H1 (cell line): Measurements from ENCODE around the gene PPP4R4. TPM values are rescaled to one million over a fixed set of nuclear protein-coding genes. Genes with fewer than 3 reads are reported as not detected.

ENCODE experiments used
- CTCF ChIA-PET: fragments of 300-600 bp; sonication (Branson Sonifier 250); formaldehyde crosslinking; loops from one replicate; lab custom pipeline; 2021; ENCODE audit not compliant: partially characterized antibody; lab: Charles Lee
- POLR2A ChIA-PET: fragments of 300-600 bp; sonication (Branson Sonifier 250); formaldehyde crosslinking; loops from one replicate; lab custom pipeline; 2021; ENCODE audit warnings: inconsistent platforms; ENCODE audit not compliant: partially characterized antibody; lab: Charles Lee
- DNase-seq, 2 experiments: peaks; one replicate each; pipeline versions ENCODE4 v3.0.0 to v3.0.0-alpha.2; 2010 to 2022; ENCODE audit warnings: low spot score in 2 of 2, low read depth in 1 of 2, mixed read lengths in 1 of 2
- FAIRE-seq: peaks from 2 replicates; lab custom pipeline; 2011; peaks lifted over from hg19 to GRCh38; lab: Jason Lieb, UNC
- H2AFZ ChIP-seq: 2 replicates; pipeline ENCODE4 v1.8.1; 2012; ENCODE audit warnings: low read length, inconsistent platforms
- H2AK5ac ChIP-seq: 2 replicates; pipeline ENCODE4 v1.6.1; 2013; ENCODE audit warnings: low read depth, low read length
- H2BK120ac ChIP-seq: replicated peaks from 2 replicates; pipeline ENCODE3; 2013; ENCODE audit warnings: low read depth, low read length, inconsistent platforms
- H2BK12ac ChIP-seq: 2 replicates; pipeline ENCODE4 v1.6.1; 2013; ENCODE audit warnings: low read depth, low read length
- H2BK15ac ChIP-seq: 2 replicates; pipeline ENCODE4 v1.6.1; 2013; ENCODE audit warnings: low read length
- H2BK20ac ChIP-seq: 2 replicates; pipeline ENCODE4 v1.6.1; 2013; ENCODE audit warnings: low read length
- H2BK5ac ChIP-seq: 2 replicates; pipeline ENCODE4 v1.6.1; 2013; ENCODE audit warnings: low read depth, low read length
- H3K14ac ChIP-seq: 2 replicates; pipeline ENCODE4 v1.6.1; 2013; ENCODE audit warnings: inconsistent platforms; ENCODE audit not compliant: insufficient read length
- H3K18ac ChIP-seq: 2 replicates; pipeline ENCODE4 v1.6.1; 2013; ENCODE audit warnings: low read length; ENCODE audit errors: extremely low read depth
- H3K23ac ChIP-seq: 2 replicates; pipeline ENCODE4 v1.6.1; 2013; ENCODE audit warnings: inconsistent platforms; ENCODE audit not compliant: insufficient read length
- H3K23me2 ChIP-seq: 2 replicates; pipeline ENCODE4 v1.6.1; 2013; ENCODE audit warnings: low read depth, low read length
- H3K27ac ChIP-seq: 2 replicates; pipeline ENCODE4 v1.6.1; 2011; ENCODE audit warnings: low read depth, low read length, inconsistent platforms
- H3K27me3 ChIP-seq, 4 experiments: replicated peaks in 1 of 4; 1 replicate in 1 of 4; 2 replicates in 3 of 4; pipeline versions ENCODE4 v1.6.1 to v1.8.1; 2011 to 2013; ENCODE audit warnings: low read length in 3 of 4, mild to moderate bottlenecking in 3 of 4, inconsistent platforms in 2 of 4, mixed read lengths in 2 of 4, moderate library complexity in 1 of 4; ENCODE audit not compliant: control insufficient read depth in 3 of 4, insufficient read depth in 3 of 4; ENCODE audit errors: extremely low read depth in 1 of 4
- H3K36me3 ChIP-seq, 4 experiments: 2 replicates each; pipeline versions ENCODE4 v1.6.1 to v1.8.1; 2011 to 2013; ENCODE audit warnings: mild to moderate bottlenecking in 4 of 4, low read length in 3 of 4, moderate library complexity in 2 of 4, control low read depth in 1 of 4, inconsistent platforms in 1 of 4; ENCODE audit not compliant: insufficient read depth in 4 of 4, control insufficient read depth in 2 of 4
- H3K4ac ChIP-seq: replicated peaks from 2 replicates; pipeline ENCODE3; 2013; ENCODE audit warnings: low read length, low read depth, mixed read lengths, inconsistent platforms; ENCODE audit not compliant: insufficient read length
- H3K4me1 ChIP-seq, 4 experiments: replicated peaks in 1 of 4; 1 replicate in 1 of 4; 2 replicates in 3 of 4; pipeline versions ENCODE4 v1.6.1 to v1.8.1; 2011 to 2013; ENCODE audit warnings: low read length in 3 of 4, inconsistent platforms in 2 of 4, mixed read lengths in 1 of 4; ENCODE audit not compliant: insufficient read depth in 4 of 4, control insufficient read depth in 3 of 4
- H3K4me2 ChIP-seq, 2 experiments: 2 replicates each; pipeline versions ENCODE4 v1.6.1 to v1.8.1; 2011 to 2013; ENCODE audit warnings: low read depth in 2 of 2, low read length in 2 of 2, control low read depth in 1 of 2, inconsistent platforms in 1 of 2, mild to moderate bottlenecking in 1 of 2; ENCODE audit not compliant: insufficient read depth in 1 of 2
- H3K4me3 ChIP-seq, 4 experiments: fragments of 200-600, 300-600 bp in 1 of 4; sonication (generic), shearing (Covaris generic), sonication (Bioruptor Twin) in 1 of 4; 2 replicates each; pipeline versions ENCODE4 v1.5.1 to v1.8.1; 2011 to 2016; ENCODE audit warnings: low read length in 4 of 4, low read depth in 3 of 4, control low read depth in 2 of 4, inconsistent platforms in 2 of 4, mild to moderate bottlenecking in 2 of 4, mixed read lengths in 1 of 4, moderate library complexity in 1 of 4; ENCODE audit not compliant: insufficient read depth in 2 of 4; ENCODE audit errors: extremely low read depth in 1 of 4
- H3K56ac ChIP-seq: replicated peaks from 2 replicates; pipeline ENCODE3; 2013; ENCODE audit warnings: low read depth, mild to moderate bottlenecking, mixed read lengths, low read length, inconsistent platforms; ENCODE audit not compliant: insufficient read length
- H3K79me1 ChIP-seq: 2 replicates; pipeline ENCODE4 v1.6.1; 2013; ENCODE audit warnings: low read depth, low read length, control low read depth
- H3K79me2 ChIP-seq, 2 experiments: 2 replicates each; pipeline versions ENCODE4 v1.6.1 to v1.8.1; 2012 to 2013; ENCODE audit warnings: low read length in 2 of 2, mild to moderate bottlenecking in 2 of 2, inconsistent platforms in 1 of 2; ENCODE audit not compliant: insufficient read depth in 2 of 2, control insufficient read depth in 1 of 2
- H3K9ac ChIP-seq, 4 experiments: replicated peaks in 1 of 4; 1 replicate in 1 of 4; 2 replicates in 3 of 4; pipeline versions ENCODE4 v1.6.1 to v1.8.1; 2011 to 2013; ENCODE audit warnings: low read depth in 3 of 4, low read length in 3 of 4, control low read depth in 2 of 4, mild to moderate bottlenecking in 2 of 4, moderate library complexity in 2 of 4, inconsistent platforms in 1 of 4; ENCODE audit errors: extremely low read depth in 1 of 4
- H3K9me3 ChIP-seq, 2 experiments: 2 replicates each; pipeline versions ENCODE4 v1.6.1 to v1.8.1; 2012 to 2013; ENCODE audit warnings: mild to moderate bottlenecking in 2 of 2, moderate library complexity in 2 of 2, control low read depth in 1 of 2, inconsistent platforms in 1 of 2, low read depth in 1 of 2, low read length in 1 of 2, mixed read lengths in 1 of 2; ENCODE audit not compliant: insufficient read depth in 2 of 2
- H4K20me1 ChIP-seq, 2 experiments: replicated peaks in 1 of 2; 2 replicates each; pipeline versions ENCODE3 to v1.8.1; 2011 to 2013; ENCODE audit warnings: inconsistent platforms in 2 of 2, low read length in 2 of 2, mild to moderate bottlenecking in 1 of 2; ENCODE audit not compliant: insufficient read depth in 2 of 2, control insufficient read depth in 1 of 2
- H4K5ac ChIP-seq: 2 replicates; pipeline ENCODE4 v1.6.1; 2013; ENCODE audit warnings: low read length, low read depth, mixed read lengths, inconsistent platforms; ENCODE audit not compliant: insufficient read length
- H4K8ac ChIP-seq: 2 replicates; pipeline ENCODE4 v1.8.0; 2013; ENCODE audit warnings: mild to moderate bottlenecking, moderate library complexity, low read length, inconsistent platforms; ENCODE audit not compliant: insufficient read depth; ENCODE audit errors: extremely low read depth
- H4K91ac ChIP-seq: replicated peaks from 2 replicates; pipeline ENCODE3; 2013; ENCODE audit warnings: low read length, mixed read lengths, inconsistent platforms; ENCODE audit not compliant: insufficient read length
- HDAC2 ChIP-seq, 2 experiments: fragments of 300-600 bp in 1 of 2; sonication (generic) in 1 of 2; IDR thresholded peaks; 2 replicates each; pipeline ENCODE4 v1.6.1; 2011 to 2012; ENCODE audit warnings: low read depth in 2 of 2, low read length in 2 of 2, mild to moderate bottlenecking in 2 of 2, moderate library complexity in 2 of 2, borderline replicate concordance in 1 of 2, inconsistent platforms in 1 of 2
- JUN ChIP-seq: IDR thresholded peaks from 2 replicates; pipeline ENCODE4 v1.6.1; 2011; ENCODE audit warnings: low read depth, mild to moderate bottlenecking, improper control_type of control experiment, low read length
- RBBP5 ChIP-seq: IDR thresholded peaks from 2 replicates; pipeline ENCODE4 v1.7.1; 2012; ENCODE audit warnings: low read depth, mild to moderate bottlenecking, inconsistent platforms, low read length, moderate library complexity, borderline replicate concordance
- RFX5 ChIP-seq: IDR thresholded peaks from 2 replicates; pipeline ENCODE4 v1.6.1; 2011; ENCODE audit warnings: low read depth, low read length, improper control_type of control experiment, borderline replicate concordance
- SRF ChIP-seq: IDR thresholded peaks from 2 replicates; pipeline ENCODE4 v1.6.1; 2011; ENCODE audit warnings: mild to moderate bottlenecking, low read depth, low read length, moderate library complexity
- TAF7 ChIP-seq: optimal IDR thresholded peaks from 2 replicates; pipeline ENCODE3; 2011; ENCODE audit warnings: low read depth, mild to moderate bottlenecking, inconsistent platforms, low read length, moderate library complexity, borderline replicate concordance
- WGBS, 2 experiments: shearing (Covaris generic) in 1 of 2; methylation state at CpG; one replicate each; pipeline versions ENCODE4 v1.1.6 to v1.1.7; 2013 to 2015; ENCODE audit warnings: low lambda C conversion rate in 2 of 2, mixed read lengths in 2 of 2, inconsistent platforms in 1 of 2, low coverage in 1 of 2, missing lambda C conversion rate in 1 of 2; ENCODE audit not compliant: insufficient replicate concordance in 2 of 2, insufficient coverage in 1 of 2, insufficient read length in 1 of 2; ENCODE audit errors: extremely low coverage in 1 of 2, missing lambda C conversion rate in 1 of 2; 5-methylcytosine and 5-hydroxymethylcytosine counted together
- polyA plus RNA-seq, 7 experiments: library from polyadenylated mRNA; depleted of rRNA in 3 of 7; stranded (reverse) in 5 of 7; unstranded in 2 of 7; fragments of >200 nt in 5 of 7; fragments of 200-250 nt in 2 of 7; gene quantifications; 1 replicate in 5 of 7; 2 replicates in 1 of 7; 4 replicates in 1 of 7; pipeline versions ENCODE4 v1.2.1 to v1.2.3, GENCODE V29; 2011 to 2013; ENCODE audit warnings: missing spikeins in 2 of 7, mixed read lengths in 2 of 7
- total RNA-seq: library from RNA; stranded (reverse); fragmentation: NEBNext Ultra II Directional; extraction: Animal tissue kit (Norgen Biotek cat#: 25700); gene quantifications from 2 replicates; pipeline ENCODE4 v1.2.1, GENCODE V29; 2021

The PPP4R4 gene
- total and polyA plus RNA-seq, 2 of the 8 experiments (the other 6 are each of a cell fraction or from before 2014, with no cell fraction given) = 3.3 to 9.6 TPM

GRCh38 chr14:94164685-94165431 is 9.3 kb upstream of the PPP4R4 start:
- peaks cover 0 to 5% (median 3%) of the 10 kb centered on the region in 4 experiments; a peak in 3 of 7 replicates for H3K27me3 ChIP-seq
- H3K4me2 ChIP-seq = peak overlapping the region; percentile 22 to 64
- FAIRE-seq (no peak), DNase-seq (no peak)
- H3K4ac ChIP-seq = peak overlapping the region; percentile 44
- peak overlapping the region; percentile 62 for H4K91ac ChIP-seq
- H2AFZ ChIP-seq = peak overlapping the region; percentile 98
- H4K8ac ChIP-seq = peak overlapping the region; percentile 75; the same call in 1 of the 2 replicates
- H3K14ac ChIP-seq = no peak overlapping the region
- peak overlapping the region in 1 of 4 experiments; percentile 24; a peak in 1 of 7 replicates for H3K9ac ChIP-seq
- TF ChIP-seq RFX5 (no peak), JUN (no peak), RBBP5 (0 out of 2 replicates have a peak, but pooled peaks have one; percentile 11), SRF (no peak), HDAC2 (IDR thresholded peaks at IDR 0.05; ENCODE audit: borderline replicate concordance in 1 of 2, low read depth in 2 of 2, low read length in 2 of 2) (no peak), TAF7 (no peak)
- H3K4me3 ChIP-seq = peak overlapping the region in 1 of 4 experiments; percentile 44; a peak in 1 of 8 replicates
- H2BK5ac ChIP-seq = 0 out of 2 replicates have a peak overlapping the region, but pooled peaks have one; percentile 10
- H2BK12ac ChIP-seq = peak overlapping the region; percentile 51; the same call in 1 of the 2 replicates
- no peaks in the 10 kb centered on the region for H3K79me2 ChIP-seq
- no peaks in the 10 kb centered on the region for H3K36me3 ChIP-seq
- no peaks in the 10 kb centered on the region for H4K20me1 ChIP-seq
- H3K9me3 ChIP-seq = no peaks in the 10 kb centered on the region
- H3K27ac ChIP-seq = no peak overlapping the region
- no peak overlapping the region for H2AK5ac ChIP-seq
- no peaks in the 10 kb centered on the region for H3K79me1 ChIP-seq
- no peak overlapping the region for H4K5ac ChIP-seq
- no peak overlapping the region for H3K23ac ChIP-seq
- ChIA-PET POLR2A (interaction anchor here (1.7 to 1.8 kb wide), 2 partner anchors 9 to 84 kb away, joined by 3 to 6 read pairs; partner anchors contain the start of genes DDX24, IFI27L1 and PPP4R4), CTCF (interaction anchor here (0.8 to 3.1 kb wide), 7 partner anchors 13 to 140 kb away, joined by 3 to 12 read pairs (median 4); no protein-coding TSS in a partner anchor)
- no peak overlapping the region for H3K56ac ChIP-seq
- 0 out of 2 replicates have a peak overlapping the region, but pooled peaks have one; percentile 75 for H2BK15ac ChIP-seq
- H3K18ac ChIP-seq = 0 out of 2 replicates have a peak overlapping the region, but pooled peaks have one; percentile 1
- H2BK20ac ChIP-seq = no peak overlapping the region
- no peaks in the 10 kb centered on the region for H3K23me2 ChIP-seq
- 45% methylated on average over 16 of the region's 26 CpGs; no CpG with 5 or more reads in 1 of the 2 experiments for WGBS, 2 experiments
- H3K4me1 ChIP-seq = peaks cover 2 to 18% (median 8%) of the 10 kb centered on the region in 4 experiments
- H2BK120ac ChIP-seq = no peak overlapping the region
